BJ (cell line): Measurements from ENCODE around the gene ATP6V0D1. TPM values are rescaled to one million over a fixed set of nuclear protein-coding genes. Genes with fewer than 3 reads are reported as not detected.

Experiments
- CTCF ChIA-PET: fragments of 350-600 bp; formaldehyde crosslinking; extraction: SDS; loops from one replicate; lab custom pipeline; 2021; ENCODE audit warnings: antibody characterized with exemption, inconsistent platforms; lab: Yijun Ruan, JAX
- POLR2A ChIA-PET: fragments of 300-600 bp; sonication (Branson Sonifier 250); formaldehyde crosslinking; extraction: SDS; loops from one replicate; lab custom pipeline; 2021; ENCODE audit warnings: antibody characterized with exemption; lab: Charles Lee
- DNase-seq: peaks from one replicate; pipeline ENCODE4 v3.0.0-alpha.2; 2011; ENCODE audit warnings: low read depth
- H3K27me3 ChIP-seq: 2 replicates; pipeline ENCODE4 v1.6.0; 2011; ENCODE audit warnings: low read length; ENCODE audit not compliant: control insufficient read depth, insufficient read depth
- H3K36me3 ChIP-seq: 2 replicates; pipeline ENCODE4 v1.5.1; 2011; ENCODE audit warnings: low read length; ENCODE audit not compliant: control insufficient read depth, insufficient read depth
- H3K4me3 ChIP-seq: 2 replicates; pipeline ENCODE4 v1.5.1; 2011; ENCODE audit warnings: low read depth, mild to moderate bottlenecking, control low read depth, low read length
- polyA plus RNA-seq: library from polyadenylated mRNA; depleted of rRNA; stranded (reverse); fragments of >200 nt; gene quantifications from 2 replicates; pipeline ENCODE4 v1.2.3, GENCODE V29; 2011
- TF ChIP-seq, protein P1 (sequence below): IDR thresholded peaks from 2 replicates; pipeline ENCODE4 v1.5.1; 2011; ENCODE audit warnings: low read depth, mild to moderate bottlenecking, control low read depth, inconsistent platforms, low read length, moderate library complexity; ENCODE audit not compliant: insufficient read depth

ATP6V0D1 gene
- polyA plus RNA-seq, 1 experiment, result 155 TPM

DNA sequence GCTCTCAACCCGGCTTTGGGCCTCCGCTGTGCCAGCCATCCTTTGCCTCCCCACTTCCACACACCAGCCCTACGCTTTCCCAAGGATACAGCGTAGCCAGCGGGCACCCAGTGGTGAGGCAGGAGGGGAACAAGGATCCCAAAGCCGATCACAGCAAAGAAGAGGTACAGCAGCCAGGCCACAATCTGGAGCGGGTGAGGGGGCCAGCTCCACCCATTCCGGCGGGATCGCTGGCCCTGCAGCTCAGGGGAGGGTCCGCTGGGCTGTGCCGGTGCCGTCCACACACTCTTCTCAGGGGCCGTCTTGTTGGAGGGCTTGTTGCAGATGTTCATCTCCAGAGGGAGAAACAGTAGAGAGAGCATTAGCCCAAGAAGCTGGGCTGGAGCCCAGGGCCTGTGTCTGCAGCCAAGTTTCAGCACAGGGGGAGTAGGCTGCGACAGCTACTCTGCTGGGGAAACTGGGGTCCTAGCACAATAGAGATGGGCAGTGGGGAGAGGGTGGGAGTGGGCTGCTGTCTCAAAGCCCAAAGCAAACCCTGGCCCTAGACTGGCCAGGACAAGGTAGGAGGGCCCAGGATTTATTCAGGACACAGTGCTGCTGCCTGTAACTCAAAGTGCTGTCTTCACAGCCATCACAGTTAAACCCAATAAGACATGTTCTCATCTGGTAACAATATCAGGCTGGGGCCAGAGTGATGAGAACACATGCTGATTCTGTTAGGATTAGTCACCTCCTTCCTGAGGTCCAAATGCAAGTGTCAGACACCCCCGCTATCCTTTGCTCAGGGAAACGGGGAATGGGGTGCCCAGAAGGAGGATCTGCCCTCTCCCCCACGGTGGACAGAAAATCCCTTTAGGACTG, 74.6 kb downstream of the ATP6V0D1 start:
- DNase-seq, result peak; percentile 78
- no peaks in the 10 kb centered on the region for H3K27me3 ChIP-seq
- H3K36me3 ChIP-seq, result no peaks in the 10 kb centered on the region
- ChIA-PET POLR2A (no interaction called here), CTCF (interaction anchor here (0.6 to 4.2 kb wide), 8 partner anchors 9 to 115 kb away, joined by 3 to 20 read pairs (median 4); partner anchors contain the start of gene ZDHHC1)
- TF ChIP-seq, protein P1, sequence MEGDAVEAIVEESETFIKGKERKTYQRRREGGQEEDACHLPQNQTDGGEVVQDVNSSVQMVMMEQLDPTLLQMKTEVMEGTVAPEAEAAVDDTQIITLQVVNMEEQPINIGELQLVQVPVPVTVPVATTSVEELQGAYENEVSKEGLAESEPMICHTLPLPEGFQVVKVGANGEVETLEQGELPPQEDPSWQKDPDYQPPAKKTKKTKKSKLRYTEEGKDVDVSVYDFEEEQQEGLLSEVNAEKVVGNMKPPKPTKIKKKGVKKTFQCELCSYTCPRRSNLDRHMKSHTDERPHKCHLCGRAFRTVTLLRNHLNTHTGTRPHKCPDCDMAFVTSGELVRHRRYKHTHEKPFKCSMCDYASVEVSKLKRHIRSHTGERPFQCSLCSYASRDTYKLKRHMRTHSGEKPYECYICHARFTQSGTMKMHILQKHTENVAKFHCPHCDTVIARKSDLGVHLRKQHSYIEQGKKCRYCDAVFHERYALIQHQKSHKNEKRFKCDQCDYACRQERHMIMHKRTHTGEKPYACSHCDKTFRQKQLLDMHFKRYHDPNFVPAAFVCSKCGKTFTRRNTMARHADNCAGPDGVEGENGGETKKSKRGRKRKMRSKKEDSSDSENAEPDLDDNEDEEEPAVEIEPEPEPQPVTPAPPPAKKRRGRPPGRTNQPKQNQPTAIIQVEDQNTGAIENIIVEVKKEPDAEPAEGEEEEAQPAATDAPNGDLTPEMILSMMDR, result no peak
- H3K4me3 ChIP-seq, result no peak overlapping the region

- no peaks in the 10 kb centered on the region for H3K27me3 ChIP-seq
- H3K4me3 ChIP-seq, result no peak overlapping the region
- ChIA-PET CTCF (interaction anchor here (1.5 to 4.2 kb wide), 5 partner anchors 11 to 75 kb away, joined by 3 to 20 read pairs (median 3); partner anchors contain the start of genes ATP6V0D1 and ZDHHC1), POLR2A (no interaction called here)
- H3K36me3 ChIP-seq, result no peaks in the 10 kb centered on the region
- DNase-seq, result no peak
- TF ChIP-seq, protein P1, result no peak
These were observed 75.6 kb downstream of the ATP6V0D1 start for GRCh38 chr16:67405336-67405735.

DNA sequence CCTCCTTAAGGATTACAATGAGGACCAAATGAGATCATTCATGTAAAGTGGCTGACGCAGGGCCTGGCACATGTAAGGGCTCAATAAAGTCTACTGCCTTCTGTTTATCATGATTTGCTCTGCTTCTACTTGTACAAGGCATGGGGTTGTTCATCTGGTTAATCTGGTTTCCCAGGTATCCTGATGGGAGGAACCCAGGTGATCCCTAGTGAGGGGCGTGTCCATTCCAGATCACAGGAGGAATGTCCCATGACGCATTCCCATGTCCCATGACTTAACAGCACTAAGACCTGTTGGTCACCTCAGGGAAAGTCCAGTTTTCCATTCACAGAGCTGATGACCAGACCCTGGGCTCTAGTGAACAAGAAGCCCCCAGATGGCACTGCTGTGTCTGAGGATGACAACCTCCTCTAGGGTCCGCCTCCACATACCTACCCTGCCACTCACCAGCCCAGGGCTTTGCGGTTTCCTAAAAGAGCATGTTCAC, 76.2 kb downstream of the ATP6V0D1 start:
- DNase-seq, result no peak
- TF ChIP-seq, protein P1, result no peak
- POLR2A ChIA-PET, result no interaction called here
- Histone ChIP-seq H3K27me3 (no peaks in the 10 kb centered on the region), H3K4me3 (no peak overlapping the region), H3K36me3 (no peaks in the 10 kb centered on the region)
- CTCF ChIA-PET, result interaction anchor here (1.5 to 4.2 kb wide), 3 partner anchors 11 to 76 kb away, joined by 3 to 15 read pairs (median 3); partner anchors contain the start of gene ATP6V0D1

DNA sequence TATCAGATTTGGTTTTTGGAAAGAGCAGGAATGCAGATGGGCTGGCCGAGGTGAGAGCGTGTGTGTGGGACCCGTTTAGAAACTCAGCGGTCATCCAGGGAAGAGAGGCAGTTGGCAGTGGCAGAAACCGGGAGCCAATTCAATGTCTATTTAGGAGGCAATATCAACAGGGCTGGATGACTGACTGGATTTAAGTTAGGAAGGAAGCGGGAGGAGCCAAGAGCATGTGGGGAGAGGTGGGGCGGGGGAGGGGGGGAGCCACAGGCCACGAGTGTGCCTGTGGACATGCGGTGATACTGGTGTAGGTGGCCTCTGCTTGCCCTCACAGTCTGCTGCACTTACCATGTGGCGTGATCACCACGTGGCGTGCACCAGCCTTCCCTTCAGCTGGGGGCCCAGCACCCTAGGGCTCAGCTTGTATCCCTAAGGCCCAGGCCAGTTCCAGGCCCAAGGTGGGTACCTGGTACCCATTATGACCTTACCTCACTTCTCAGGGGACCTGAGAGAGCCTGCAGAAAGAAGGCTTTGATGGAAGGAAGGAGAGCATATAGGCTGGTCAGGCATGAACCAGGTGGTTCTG, 76.9 kb downstream of the ATP6V0D1 start:
- ChIA-PET CTCF (interaction anchor here (1.2 to 1.5 kb wide), 2 partner anchors 24 to 76 kb away, joined by 3 read pairs; partner anchors contain the start of gene ATP6V0D1), POLR2A (no interaction called here)
- DNase-seq, result no peak
- TF ChIP-seq, protein P1, result no peak
- no peaks in the 10 kb centered on the region for H3K36me3 ChIP-seq
- H3K4me3 ChIP-seq, result no peak overlapping the region
- no peaks in the 10 kb centered on the region for H3K27me3 ChIP-seq

DNA sequence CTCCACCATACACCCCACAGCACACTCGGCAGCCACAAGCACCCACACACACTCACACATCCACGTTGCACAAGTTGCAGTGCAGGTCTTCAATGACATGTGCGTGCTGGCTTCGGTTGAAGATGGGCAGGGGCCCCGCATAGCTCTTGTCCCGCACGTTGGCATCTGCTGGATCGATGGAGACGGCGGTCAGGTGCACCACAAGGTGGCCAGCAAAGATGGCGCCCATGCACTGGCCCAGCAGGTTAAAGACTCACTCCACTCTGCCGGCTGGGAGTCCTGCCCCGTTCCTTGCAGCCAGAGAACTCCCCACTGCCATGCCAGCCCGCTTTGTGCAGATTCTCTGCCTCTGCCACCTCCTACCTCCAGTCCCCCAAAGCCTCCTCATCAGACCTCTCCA, 80.1 kb downstream of the ATP6V0D1 start:
- no peak for DNase-seq
- TF ChIP-seq, protein P1, result no peak
- no peaks in the 10 kb centered on the region for H3K27me3 ChIP-seq
- H3K36me3 ChIP-seq, result no peaks in the 10 kb centered on the region
- ChIA-PET CTCF (interaction anchor here (0.8 to 1.2 kb wide), 2 partner anchors 18 to 26 kb away, joined by 3 to 5 read pairs; no protein-coding TSS in a partner anchor), POLR2A (no interaction called here)
- no peak overlapping the region for H3K4me3 ChIP-seq
